Adrenal gland (tissue), 12 donors: ENCODE results near the gene AGO3. TPM values are rescaled to one million over a fixed set of nuclear protein-coding genes. Genes with fewer than 3 reads are reported as not detected.

Experiments
- DNase-seq, 7 donors: peaks; one replicate each; pipeline ENCODE4 v3.0.0-alpha.2; 2019 to 2020
- H3K27ac ChIP-seq, 5 donors: fragments of 200-600 bp; sonication (generic) in 4 of 5; 1 replicate in 3 of 5; 2 replicates in 2 of 5; pipeline versions ENCODE4 v1.5.1 to v1.8.0; 2016 to 2020; ENCODE audit warnings: mild to moderate bottlenecking in 1 of 5
- H3K27me3 ChIP-seq: fragments of 200-600 bp; 2 replicates; pipeline ENCODE4 v1.8.0; 2021
- H3K36me3 ChIP-seq, 2 donors: fragments of 200-600 bp; replicated peaks in 1 of 2; 1 replicate in 1 of 2; 2 replicates in 1 of 2; pipeline versions ENCODE4 v1.5.1 to v1.8.0; 2018 to 2022
- H3K4me1 ChIP-seq, 2 donors: fragments of 200-600 bp; replicated peaks in 1 of 2; 1 replicate in 1 of 2; 2 replicates in 1 of 2; pipeline versions ENCODE4 v1.5.1 to v1.8.0; 2018 to 2021
- H3K4me3 ChIP-seq, 4 donors: fragments of 200-600 bp; sonication (generic) in 3 of 4; one replicate each; pipeline ENCODE4 v1.5.1; 2016 to 2018
- H3K9me3 ChIP-seq, 3 donors: fragments of 200-600 bp; sonication (generic) in 1 of 3; replicated peaks in 1 of 3; 1 replicate in 2 of 3; 2 replicates in 1 of 3; pipeline versions ENCODE4 v1.5.1 to v1.8.0; 2016 to 2021
- CTCF ChIP-seq, 6 experiments: fragments of 450-650 bp in 4 of 6; fragments of 200-600 bp in 2 of 6; sonication (generic) in 1 of 6; IDR thresholded peaks; 1 replicate in 5 of 6; 2 replicates in 1 of 6; pipeline versions ENCODE4 v1.5.1 to v1.8.0; 2016 to 2021; ENCODE audit warnings: antibody characterized with exemption in 6 of 6, mild to moderate bottlenecking in 2 of 6, moderate library complexity in 1 of 6
- POLR2A ChIP-seq, 2 donors: fragments of 450-650 bp; IDR thresholded peaks; one replicate each; pipeline ENCODE4 v1.6.1; 2017; ENCODE audit warnings: antibody characterized with exemption in 2 of 2, mild to moderate bottlenecking in 2 of 2, moderate library complexity in 1 of 2
- WGBS, 4 donors: extraction: QIAGEN DNeasy Blood & Tissue Kit in 2 of 4; methylation state at CpG; one replicate each; pipeline versions ENCODE4 v1.1.5 to v1.1.7; 2013 to 2017; 5-methylcytosine and 5-hydroxymethylcytosine counted together
- intact Hi-C, 2 donors: fragments of 100-400 bp; cut with DNase I; formaldehyde crosslinking; loops; one replicate each; pipeline versions ENCODE4 v1.14.1 to v1.15.0; 2022 to 2023
- polyA plus RNA-seq, 3 donors: library from polyadenylated mRNA; stranded (reverse); fragments of 200-250 nt in 2 of 3; fragments of 350-450 nt in 1 of 3; fragmentation: Illumina TruSeq in 1 of 3; extraction: RNeasy Lipid Tissue Mini Kit (QIAGEN cat#74804) in 1 of 3; gene quantifications; one replicate each; pipeline ENCODE4 v1.2.3, GENCODE V29; 2013 to 2014
- total RNA-seq, 9 donors: library from RNA; depleted of rRNA in 4 of 9; stranded (reverse); fragments of >200 nt in 4 of 9; fragments of 120-200 nt in 1 of 9; fragmentation: NEBNext Ultra II Directional in 1 of 9; extraction: Animal tissue kit (Norgen Biotek cat#: 25700) in 1 of 9; gene quantifications; one replicate each; pipeline versions ENCODE4 v1.1.0 to v1.2.4, GENCODE V29; 2013 to 2023
- donor health status: healthy with polysubstance abuse.
- donor health status: Bipolar disorder and iron deficiency.
- donor health status: DM: yes; HTN: yes; CAD: no.
- donor health status: DM: no; HTN: no; CAD: no.
- donor health status: DM: no; HTN: no; CAD: no.
- donor health status: DM: yes; HTN: yes; CAD: no.

AGO3 gene
- total and polyA plus RNA-seq, 12 donors, result 3.7 to 32.2 (median 20.8) TPM

DNA sequence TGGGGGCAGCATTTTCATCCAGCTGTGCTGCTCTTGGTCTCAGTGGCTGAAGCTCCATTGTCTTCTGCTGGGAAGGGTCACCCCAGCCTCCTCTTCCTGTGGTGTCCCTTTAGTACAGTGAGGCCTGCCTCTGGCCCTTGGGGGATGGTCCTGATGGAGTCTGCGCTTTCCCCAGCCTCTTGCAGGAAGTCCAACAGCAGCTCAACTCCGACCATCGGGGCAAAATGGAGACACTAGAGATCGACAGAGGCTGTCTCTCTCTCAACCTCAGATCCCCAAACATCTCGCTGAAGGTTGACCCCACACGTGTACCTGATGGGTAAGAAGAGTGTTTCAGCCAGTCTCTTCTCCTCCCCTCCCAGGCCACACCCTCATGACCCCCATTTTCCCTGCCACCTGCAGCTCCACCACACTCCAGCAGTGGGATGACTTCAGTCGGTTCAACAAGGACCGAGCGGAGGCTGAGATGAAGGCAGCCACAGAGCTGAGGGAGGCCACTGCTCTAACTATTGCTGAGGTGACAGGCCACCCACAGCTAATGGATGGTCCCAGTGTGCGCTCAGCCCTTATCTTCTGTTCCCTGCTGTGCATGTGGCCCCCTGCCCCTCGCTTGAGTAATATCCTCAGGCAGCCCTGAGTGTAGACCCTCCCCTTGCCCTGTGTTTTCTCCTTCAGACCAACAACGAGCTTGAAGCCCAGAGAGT, 155.8 kb downstream of the AGO3 start:
- no peak for TF ChIP-seq CTCF (IDR thresholded peaks at IDR 0.05)
- TF ChIP-seq POLR2A (IDR thresholded peaks at IDR 0.05), result no peak
- Histone ChIP-seq H3K4me1 (peaks cover 15 to 31% of the 10 kb centered on the region in 2 donors), H3K9me3 (no peaks in the 10 kb centered on the region), H3K4me3 (no peak overlapping the region), H3K27me3 (no peaks in the 10 kb centered on the region), H3K27ac (no peak overlapping the region), H3K36me3 (peaks cover 0 to 15% of the 10 kb centered on the region in 2 donors)
- 85 to 92% (median 88%) methylated on average over 12 of the region's 12 CpGs for WGBS, 4 donors
- intact Hi-C loops, result loop anchor here (10.0 kb wide), 3 partner anchors 162 to 232 kb away; partner anchors contain the start of gene AGO1 (in 1 of the 2)
- DNase-seq, result peak in 1 of 7 donors; percentile 19

GRCh38 chr1:36087233-36088123, 156.6 kb downstream of the AGO3 start:
- no peak overlapping the region for H3K27ac ChIP-seq
- DNase-seq, result peak in 4 of 7 donors; percentile 31 to 55 (median 37)
- 76 to 85% (median 83%) methylated on average over 13 to 31 of the region's 31 CpGs for WGBS, 4 donors
- no peak overlapping the region for H3K4me3 ChIP-seq
- TF ChIP-seq POLR2A (IDR thresholded peaks at IDR 0.05) (no peak), CTCF (IDR thresholded peaks at IDR 0.05) (no peak)
- no peaks in the 10 kb centered on the region for H3K27me3 ChIP-seq
- peaks cover 15 to 31% of the 10 kb centered on the region in 2 donors for H3K4me1 ChIP-seq
- intact Hi-C loops, result loop anchor here (10.0 kb wide), 3 partner anchors 163 to 233 kb away; partner anchors contain the start of gene AGO1 (in 1 of the 2)
- no peaks in the 10 kb centered on the region for H3K9me3 ChIP-seq
- H3K36me3 ChIP-seq, result peaks cover 0 to 23% of the 10 kb centered on the region in 2 donors

DNA sequence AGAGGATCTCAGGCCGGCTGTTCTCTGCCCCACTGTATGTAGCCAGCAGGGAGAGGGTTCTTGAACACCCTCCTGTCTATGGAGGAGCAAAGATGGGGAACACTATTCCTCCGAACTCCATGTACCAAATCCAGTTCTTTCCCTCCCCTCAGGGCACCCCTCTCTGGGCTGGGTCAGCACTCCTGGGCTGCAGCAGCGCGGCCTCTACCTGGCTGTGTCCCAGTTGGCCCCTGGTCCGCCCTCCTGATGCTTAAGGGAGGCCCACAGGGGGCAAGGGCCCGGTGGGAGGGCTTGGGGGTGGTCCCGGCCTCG, 157.3 kb downstream of the AGO3 start:
- WGBS, 4 donors, result 23 to 57% (median 29%) methylated on average over 3 to 8 of the region's 8 CpGs
- no peaks in the 10 kb centered on the region for H3K27me3 ChIP-seq
- TF ChIP-seq CTCF (IDR thresholded peaks at IDR 0.05) (no peak), POLR2A (IDR thresholded peaks at IDR 0.05) (no peak)
- H3K4me3 ChIP-seq, result peak overlapping the region in 2 of 4 donors; percentile 85 to 93
- H3K4me1 ChIP-seq, result peaks cover 17 to 38% of the 10 kb centered on the region in 2 donors
- H3K36me3 ChIP-seq, result peaks cover 0 to 31% of the 10 kb centered on the region in 2 donors
- intact Hi-C loops, result loop anchor here (10.0 kb wide), 3 partner anchors 163 to 233 kb away; partner anchors contain the start of gene AGO1 (in 1 of the 2)
- no peaks in the 10 kb centered on the region for H3K9me3 ChIP-seq
- peak overlapping the region in 4 of 5 donors; percentile 82 to 92 (median 88) for H3K27ac ChIP-seq
- DNase-seq, result no peak
